Measurements from ENCODE around the gene TMEM236.
"Not testable (repeated sequence)": the region's sequence is repeated elsewhere in the genome, so short reads cannot be mapped to it uniquely, and the experiment has no call there.

TMEM236 gene

GRCh38 chr10:17712717-17713471 lies 39.1 kb upstream of the TMEM236 start:
- H3K9me3 ChIP-seq (ENCODE audit: control insufficient read depth, insufficient read depth, low read length), result no peaks in the 10 kb centered on the region
- no peaks in the 10 kb centered on the region for H4K20me1 ChIP-seq (ENCODE audit: control insufficient read depth, insufficient read depth, low read depth, low read length)
- H3K4me2 ChIP-seq (ENCODE audit: low read length), result no peak overlapping the region
- no peak overlapping the region for H3K4me3 ChIP-seq (ENCODE audit: low read length)
- H3K79me2 ChIP-seq (ENCODE audit: control insufficient read depth, low read length), result no peaks in the 10 kb centered on the region
- no peaks in the 10 kb centered on the region for H3K27me3 ChIP-seq (ENCODE audit: control insufficient read depth, low read length)
- H3K27ac ChIP-seq (ENCODE audit: low read depth, low read length), result no peak overlapping the region
- H3K9me2 ChIP-seq (replicated peaks; ENCODE audit: control insufficient read depth, low read length), result no peaks in the 10 kb centered on the region
- TF ChIP-seq EZH2phosphoT487 (IDR thresholded peaks at IDR 0.05; ENCODE audit: borderline replicate concordance, low read length), result no peak
- TF ChIP-seq CTCF (IDR thresholded peaks at IDR 0.05; ENCODE audit: low read depth, low read length, poor library complexity, severe bottlenecking), result no peak
- H3K36me3 ChIP-seq (ENCODE audit: control insufficient read depth, low read length), result peaks cover 14% of the 10 kb centered on the region
- H3F3A ChIP-seq (ENCODE audit: control insufficient read depth, insufficient read depth), result no peaks in the 10 kb centered on the region
- H3K4me1 ChIP-seq (ENCODE audit: control insufficient read depth, low read length), result no peaks in the 10 kb centered on the region

GRCh38 chr10:17713758-17714157 lies 38.2 kb upstream of the TMEM236 start:
- no peaks in the 10 kb centered on the region for H3K27me3 ChIP-seq (ENCODE audit: control insufficient read depth, low read length)
- H4K20me1 ChIP-seq (ENCODE audit: control insufficient read depth, insufficient read depth, low read depth, low read length), result no peaks in the 10 kb centered on the region
- no peaks in the 10 kb centered on the region for H3K9me3 ChIP-seq (ENCODE audit: control insufficient read depth, insufficient read depth, low read length)
- no peak overlapping the region for H3K4me3 ChIP-seq (ENCODE audit: low read length)
- peaks cover 14% of the 10 kb centered on the region for H3K36me3 ChIP-seq (ENCODE audit: control insufficient read depth, low read length)
- H3K4me2 ChIP-seq (ENCODE audit: low read length), result no peak overlapping the region
- no peak overlapping the region for H3K27ac ChIP-seq (ENCODE audit: low read depth, low read length)
- no peaks in the 10 kb centered on the region for H3F3A ChIP-seq (ENCODE audit: control insufficient read depth, insufficient read depth)
- no peaks in the 10 kb centered on the region for H3K79me2 ChIP-seq (ENCODE audit: control insufficient read depth, low read length)
- H3K9me2 ChIP-seq (replicated peaks; ENCODE audit: control insufficient read depth, low read length), result no peaks in the 10 kb centered on the region
- TF ChIP-seq CTCF (IDR thresholded peaks at IDR 0.05; ENCODE audit: low read depth, low read length, poor library complexity, severe bottlenecking) (no peak), EZH2phosphoT487 (IDR thresholded peaks at IDR 0.05; ENCODE audit: borderline replicate concordance, low read length) (no peak)
- H3K4me1 ChIP-seq (ENCODE audit: control insufficient read depth, low read length), result no peaks in the 10 kb centered on the region

GRCh38 chr10:17716161-17716560 lies 35.8 kb upstream of the TMEM236 start:
- Histone ChIP-seq H3K79me2 (ENCODE audit: control insufficient read depth, low read length) (no peaks in the 10 kb centered on the region), H3K4me3 (ENCODE audit: low read length) (no peak overlapping the region), H3K9me2 (replicated peaks; ENCODE audit: control insufficient read depth, low read length) (no peaks in the 10 kb centered on the region), H3K27me3 (ENCODE audit: control insufficient read depth, low read length) (no peaks in the 10 kb centered on the region), H3K4me2 (ENCODE audit: low read length) (no peak overlapping the region), H4K20me1 (ENCODE audit: control insufficient read depth, insufficient read depth, low read depth, low read length) (no peaks in the 10 kb centered on the region), H3K27ac (ENCODE audit: low read depth, low read length) (no peak overlapping the region), H3K4me1 (ENCODE audit: control insufficient read depth, low read length) (no peaks in the 10 kb centered on the region), H3K36me3 (ENCODE audit: control insufficient read depth, low read length) (peaks cover 14% of the 10 kb centered on the region), H3F3A (ENCODE audit: control insufficient read depth, insufficient read depth) (no peaks in the 10 kb centered on the region), H3K9me3 (ENCODE audit: control insufficient read depth, insufficient read depth, low read length) (no peaks in the 10 kb centered on the region)
- no peak for TF ChIP-seq EZH2phosphoT487 (IDR thresholded peaks at IDR 0.05; ENCODE audit: borderline replicate concordance, low read length)
- no peak for TF ChIP-seq CTCF (IDR thresholded peaks at IDR 0.05; ENCODE audit: low read depth, low read length, poor library complexity, severe bottlenecking)

- H3K4me2 ChIP-seq (ENCODE audit: low read length); H3K4me3 ChIP-seq (ENCODE audit: low read length): not testable (repeated sequence)
Observed at GRCh38 chr10:17722317-17723014, 29.5 kb upstream of the TMEM236 start.

More at GRCh38 chr10:17722317-17723014, 29.5 kb upstream of the TMEM236 start:
- H3K9me3 ChIP-seq (ENCODE audit: control insufficient read depth, insufficient read depth, low read length); H3K36me3 ChIP-seq (ENCODE audit: control insufficient read depth, low read length); H3K27me3 ChIP-seq (ENCODE audit: control insufficient read depth, low read length); H3F3A ChIP-seq (ENCODE audit: control insufficient read depth, insufficient read depth); H3K79me2 ChIP-seq (ENCODE audit: control insufficient read depth, low read length); H3K9me2 ChIP-seq (replicated peaks; ENCODE audit: control insufficient read depth, low read length); H4K20me1 ChIP-seq (ENCODE audit: control insufficient read depth, insufficient read depth, low read depth, low read length); H3K27ac ChIP-seq (ENCODE audit: low read depth, low read length); H3K4me1 ChIP-seq (ENCODE audit: control insufficient read depth, low read length): not testable (repeated sequence)
